Measurements from ENCODE around the gene PAX3. TPM values are rescaled to one million over a fixed set of nuclear protein-coding genes. Genes with fewer than 3 reads are reported as not detected.

The PAX3 gene
- total RNA-seq, 4 donors from 2014 or later: not detected

DNA sequence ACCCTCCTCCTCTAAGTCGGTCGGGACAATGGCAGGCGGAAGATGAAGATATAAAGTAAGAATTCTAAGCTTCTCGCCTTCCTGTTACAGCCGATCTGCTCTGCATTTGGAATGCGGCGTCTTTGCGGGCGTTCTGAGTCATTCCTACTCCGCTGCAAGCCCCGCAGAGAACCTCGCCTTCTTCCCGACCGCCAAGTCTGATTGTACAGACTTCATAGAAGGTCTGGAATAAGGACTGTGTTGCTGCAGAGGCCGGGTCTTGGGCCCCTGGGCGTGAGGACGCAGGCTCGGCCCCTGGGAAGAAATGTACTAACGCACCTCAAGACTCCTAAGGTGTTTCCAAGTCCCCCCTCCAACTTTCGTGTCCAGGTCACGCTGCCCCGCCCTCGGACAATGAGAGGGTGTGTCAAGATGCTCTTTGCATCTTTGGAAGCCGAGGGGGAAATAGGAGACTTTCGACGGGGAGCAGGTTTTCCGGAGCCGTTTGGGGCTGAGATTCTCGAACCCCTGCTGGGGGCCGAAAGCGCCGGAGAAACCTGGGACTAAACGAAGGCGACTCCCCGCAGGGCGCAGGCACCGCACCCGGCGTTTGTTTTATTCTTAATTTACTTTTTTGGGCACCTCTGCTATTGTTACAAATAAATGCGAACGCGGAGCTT is 12.7 kb upstream of the PAX3 start:
- no peak overlapping the region for H3K27ac ChIP-seq
- TF ChIP-seq, protein P1, sequence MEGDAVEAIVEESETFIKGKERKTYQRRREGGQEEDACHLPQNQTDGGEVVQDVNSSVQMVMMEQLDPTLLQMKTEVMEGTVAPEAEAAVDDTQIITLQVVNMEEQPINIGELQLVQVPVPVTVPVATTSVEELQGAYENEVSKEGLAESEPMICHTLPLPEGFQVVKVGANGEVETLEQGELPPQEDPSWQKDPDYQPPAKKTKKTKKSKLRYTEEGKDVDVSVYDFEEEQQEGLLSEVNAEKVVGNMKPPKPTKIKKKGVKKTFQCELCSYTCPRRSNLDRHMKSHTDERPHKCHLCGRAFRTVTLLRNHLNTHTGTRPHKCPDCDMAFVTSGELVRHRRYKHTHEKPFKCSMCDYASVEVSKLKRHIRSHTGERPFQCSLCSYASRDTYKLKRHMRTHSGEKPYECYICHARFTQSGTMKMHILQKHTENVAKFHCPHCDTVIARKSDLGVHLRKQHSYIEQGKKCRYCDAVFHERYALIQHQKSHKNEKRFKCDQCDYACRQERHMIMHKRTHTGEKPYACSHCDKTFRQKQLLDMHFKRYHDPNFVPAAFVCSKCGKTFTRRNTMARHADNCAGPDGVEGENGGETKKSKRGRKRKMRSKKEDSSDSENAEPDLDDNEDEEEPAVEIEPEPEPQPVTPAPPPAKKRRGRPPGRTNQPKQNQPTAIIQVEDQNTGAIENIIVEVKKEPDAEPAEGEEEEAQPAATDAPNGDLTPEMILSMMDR (IDR thresholded peaks at IDR 0.05): no peak
- TF ChIP-seq POLR2A (IDR thresholded peaks at IDR 0.05) (no peak), EP300 (IDR thresholded peaks at IDR 0.05; ENCODE audit: low read depth) (no peak), POLR2AphosphoS5 (IDR thresholded peaks at IDR 0.05) (no peak)
- in situ Hi-C loops (cut with MboI; ENCODE audit: low pct_ligation_motif_present in 1 of 4, low pct_unique_long_range_greater_than_20kb in 1 of 4, low sequenced_read_pairs in 3 of 4): loop anchor here in 3 of 4 donors (25.0 kb wide), 1 partner anchor 251 kb away; no protein-coding TSS in a partner anchor
- H3K4me3 ChIP-seq: no peak overlapping the region
- H3K27me3 ChIP-seq: peaks cover 100% of the 10 kb centered on the region
- peaks cover 0 to 16% (median 13%) of the 10 kb centered on the region in 4 donors for H3K4me1 ChIP-seq
- DNase-seq: no peak
- H3K9me3 ChIP-seq: no peaks in the 10 kb centered on the region
- intact Hi-C loops (cut with DNase I; ENCODE audit: low total_unique reads): no loop called here
- H3K36me3 ChIP-seq: no peaks in the 10 kb centered on the region
- 8 to 10% methylated on average over 5 to 42 of the region's 42 CpGs for whole genome bisulfite sequencing, 2 donors (ENCODE audit: low coverage in 1 of 2)

DNA sequence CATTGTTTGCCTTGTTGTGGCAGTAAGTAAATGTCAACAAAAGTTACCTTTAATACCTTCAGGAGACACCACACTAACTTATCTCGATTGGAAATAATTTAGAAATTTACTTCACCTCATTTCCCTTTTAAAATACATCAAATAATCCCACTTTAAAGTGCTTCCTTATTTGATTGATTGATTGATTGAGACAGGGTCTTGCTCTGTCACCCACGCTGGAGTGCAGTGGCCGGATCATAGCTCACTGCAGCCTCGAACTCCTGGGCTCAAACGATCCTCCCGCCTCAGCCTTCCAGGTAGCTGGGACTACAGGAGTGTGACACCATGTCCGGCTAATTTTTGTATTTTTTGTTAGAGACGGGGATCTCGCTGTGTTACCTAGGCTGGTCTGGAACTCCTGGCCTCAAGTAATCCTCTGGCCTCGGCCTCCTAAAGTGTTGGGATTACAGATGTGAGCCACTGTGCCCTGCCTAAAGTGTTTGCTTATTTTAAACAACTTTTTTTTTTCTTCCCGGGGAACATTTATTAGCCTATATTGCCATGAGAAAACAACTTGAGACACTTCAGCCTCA is 12.0 kb upstream of the PAX3 start:
- no peaks in the 10 kb centered on the region for H3K36me3 ChIP-seq
- H3K9me3 ChIP-seq: no peaks in the 10 kb centered on the region
- no peak for DNase-seq
- peaks cover 100% of the 10 kb centered on the region for H3K27me3 ChIP-seq
- intact Hi-C loops (cut with DNase I; ENCODE audit: low total_unique reads): no loop called here
- H3K4me3 ChIP-seq: no peak overlapping the region
- H3K27ac ChIP-seq: no peak overlapping the region
- 9 to 14% methylated on average over 11 of the region's 11 CpGs for WGBS, 2 donors (ENCODE audit: low coverage in 1 of 2)
- TF ChIP-seq POLR2A (IDR thresholded peaks at IDR 0.05): no peak
- no peak for TF ChIP-seq EP300 (IDR thresholded peaks at IDR 0.05; ENCODE audit: low read depth)
- H3K4me1 ChIP-seq: peaks cover 0 to 23% (median 19%) of the 10 kb centered on the region in 4 donors
- in situ Hi-C loops (cut with MboI; ENCODE audit: low pct_ligation_motif_present in 1 of 4, low pct_unique_long_range_greater_than_20kb in 1 of 4, low sequenced_read_pairs in 3 of 4): loop anchor here in 3 of 4 donors (25.0 kb wide), 1 partner anchor 251 kb away; no protein-coding TSS in a partner anchor

DNA sequence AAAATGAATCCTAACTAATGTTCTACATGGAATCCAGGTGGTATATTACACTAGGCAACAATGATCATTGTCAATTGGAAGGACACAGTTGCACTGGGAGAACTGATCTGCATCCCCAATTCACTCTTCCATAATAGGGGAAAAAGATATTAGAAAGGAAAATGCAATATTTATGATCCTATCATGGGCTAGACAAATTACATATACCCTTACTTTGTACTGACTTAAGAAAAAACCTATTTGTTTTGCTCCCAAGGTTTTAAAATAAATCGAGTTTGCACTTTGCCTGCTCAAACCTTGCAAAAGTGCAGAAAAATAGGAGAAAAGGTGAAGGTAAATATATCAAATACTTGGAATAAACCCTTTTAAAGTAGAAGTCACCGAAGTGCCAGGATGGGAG is 11.0 kb upstream of the PAX3 start:
- WGBS, 2 donors (ENCODE audit: low coverage in 1 of 2): 7 to 16% methylated on average over 2 of the region's 2 CpGs
- Histone ChIP-seq H3K4me3 (no peak overlapping the region), H3K9me3 (no peaks in the 10 kb centered on the region), H3K27ac (no peak overlapping the region), H3K4me1 (peaks cover 10 to 33% (median 30%) of the 10 kb centered on the region in 4 donors), H3K27me3 (peaks cover 100% of the 10 kb centered on the region), H3K36me3 (no peaks in the 10 kb centered on the region)
- no peak for DNase-seq
- no peak for TF ChIP-seq EP300 (IDR thresholded peaks at IDR 0.05; ENCODE audit: low read depth)
- TF ChIP-seq, protein P1 (IDR thresholded peaks at IDR 0.05): no peak
- no peak for TF ChIP-seq POLR2A (IDR thresholded peaks at IDR 0.05)
- TF ChIP-seq POLR2AphosphoS5 (IDR thresholded peaks at IDR 0.05): no peak
- intact Hi-C loops (cut with DNase I; ENCODE audit: low total_unique reads): no loop called here
- in situ Hi-C loops (cut with MboI; ENCODE audit: low pct_ligation_motif_present in 1 of 4, low pct_unique_long_range_greater_than_20kb in 1 of 4, low sequenced_read_pairs in 3 of 4): loop anchor here in 3 of 4 donors (25.0 kb wide), 1 partner anchor 253 kb away; no protein-coding TSS in a partner anchor

DNA sequence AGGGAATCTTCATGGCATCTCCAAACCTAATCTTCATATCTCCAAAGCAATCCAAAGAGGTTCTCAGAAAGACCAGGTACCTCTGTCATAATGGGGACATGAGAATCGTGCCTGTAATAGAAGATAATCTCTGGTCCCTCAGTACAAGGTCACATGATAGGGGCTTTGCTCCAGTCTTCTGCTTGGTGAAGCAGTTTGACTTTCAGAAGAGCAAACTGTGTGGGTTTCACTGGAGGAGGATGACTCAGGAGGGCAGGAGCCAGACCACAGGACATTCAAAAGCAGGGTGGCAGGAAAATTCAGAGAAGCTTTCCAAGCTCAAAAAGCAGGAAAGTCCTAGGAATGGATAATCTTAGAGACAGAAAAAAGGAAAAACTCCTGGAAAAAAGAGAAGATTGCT is 10.6 kb upstream of the PAX3 start:
- Histone ChIP-seq H3K4me3 (no peak overlapping the region), H3K27me3 (peaks cover 100% of the 10 kb centered on the region), H3K4me1 (peaks cover 10 to 36% (median 33%) of the 10 kb centered on the region in 4 donors), H3K9me3 (no peaks in the 10 kb centered on the region), H3K27ac (no peak overlapping the region), H3K36me3 (no peaks in the 10 kb centered on the region)
- TF ChIP-seq POLR2A (IDR thresholded peaks at IDR 0.05): no peak
- in situ Hi-C loops (cut with MboI; ENCODE audit: low pct_ligation_motif_present in 1 of 4, low pct_unique_long_range_greater_than_20kb in 1 of 4, low sequenced_read_pairs in 3 of 4): loop anchor here in 3 of 4 donors (25.0 kb wide), 1 partner anchor 253 kb away; no protein-coding TSS in a partner anchor
- intact Hi-C loops (cut with DNase I; ENCODE audit: low total_unique reads): no loop called here
- WGBS, 2 donors (ENCODE audit: low coverage in 1 of 2): 21% methylated on average over 1 of the region's 1 CpG; no CpG with 5 or more reads in 1 of the 2 donors
- DNase-seq: no peak

DNA sequence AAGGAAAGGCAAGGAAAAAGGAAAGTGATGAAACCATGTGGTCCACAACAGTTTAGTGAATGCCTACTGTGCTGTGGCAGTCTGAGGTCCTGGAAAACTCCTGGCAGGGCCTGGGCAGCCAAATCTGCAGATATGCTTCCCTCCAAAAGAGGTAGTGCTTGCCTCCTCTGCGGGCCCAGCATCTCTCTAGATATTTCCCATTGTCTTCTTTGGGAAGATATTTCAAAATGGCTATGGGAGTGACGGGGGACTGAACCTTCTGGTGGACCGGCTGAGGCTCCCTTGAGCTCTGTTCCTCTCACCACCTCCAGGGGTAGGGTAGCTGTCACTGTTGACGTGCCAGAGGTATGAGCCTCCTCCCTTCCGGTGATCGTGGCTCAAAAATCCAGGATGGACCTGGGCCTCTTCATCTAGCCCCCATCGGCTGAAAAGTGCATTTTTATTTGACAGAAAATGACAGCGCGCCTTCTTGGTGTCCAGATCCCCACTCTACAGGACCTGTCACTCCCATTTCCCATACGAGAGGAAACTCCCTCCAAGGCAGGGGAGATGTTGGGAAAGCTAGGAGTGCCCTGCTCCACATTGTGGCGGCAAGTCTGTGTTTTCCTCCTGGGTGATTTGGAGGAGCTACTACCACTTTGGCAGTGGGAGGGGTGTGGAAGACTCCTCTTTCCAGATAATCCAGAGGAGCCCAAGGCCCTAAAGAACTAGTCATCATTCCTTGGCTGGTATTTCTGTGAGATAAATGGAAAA is 9.4 kb upstream of the PAX3 start:
- TF ChIP-seq POLR2A (IDR thresholded peaks at IDR 0.05) (no peak), POLR2AphosphoS5 (IDR thresholded peaks at IDR 0.05) (no peak), EP300 (IDR thresholded peaks at IDR 0.05; ENCODE audit: low read depth) (no peak)
- TF ChIP-seq, protein P1 (IDR thresholded peaks at IDR 0.05): no peak
- WGBS, 2 donors (ENCODE audit: low coverage in 1 of 2): 20% methylated on average over 11 of the region's 11 CpGs; no CpG with 5 or more reads in 1 of the 2 donors
- in situ Hi-C loops (cut with MboI; ENCODE audit: low pct_ligation_motif_present in 1 of 4, low pct_unique_long_range_greater_than_20kb in 1 of 4, low sequenced_read_pairs in 3 of 4): loop anchor here in 3 of 4 donors (25.0 kb wide), 1 partner anchor 254 kb away; no protein-coding TSS in a partner anchor
- no peaks in the 10 kb centered on the region for H3K9me3 ChIP-seq
- intact Hi-C loops (cut with DNase I; ENCODE audit: low total_unique reads): no loop called here
- DNase-seq: no peak
- H3K36me3 ChIP-seq: no peaks in the 10 kb centered on the region
- peaks cover 10 to 43% (median 34%) of the 10 kb centered on the region in 4 donors for H3K4me1 ChIP-seq
- H3K4me3 ChIP-seq: no peak overlapping the region
- H3K27ac ChIP-seq: no peak overlapping the region
- H3K27me3 ChIP-seq: peaks cover 100% of the 10 kb centered on the region
